Measurements from ENCODE around the gene ESF1. TPM values are rescaled to one million over a fixed set of nuclear protein-coding genes. Genes with fewer than 3 reads are reported as not detected.
A peak's percentile ranks its signal among the peaks of the same experiment; 100 is the strongest.

Gene ESF1
- total and polyA plus RNA-seq, 4 donors: 3.5 to 7.3 (median 5.7) TPM

GRCh38 chr20:13681248-13682125 is 103.2 kb downstream of the ESF1 start:
- no peak overlapping the region for H3K27ac ChIP-seq (ENCODE audit: low read depth in 1 of 2, low read length in 2 of 2)
- no peaks in the 10 kb centered on the region for H3K36me3 ChIP-seq (ENCODE audit: control insufficient read depth in 4 of 4, insufficient read depth in 3 of 4, low read depth in 1 of 4, low read length in 3 of 4)
- H3K4me3 ChIP-seq (ENCODE audit: low read depth in 1 of 3, low read length in 3 of 3): no peak overlapping the region
- TF ChIP-seq FOXA1 (IDR thresholded peaks at IDR 0.05): no peak
- no peak for TF ChIP-seq TAF1 (conservative IDR thresholded peaks at IDR 0.05)
- TF ChIP-seq JUND (IDR thresholded peaks at IDR 0.05): peak; percentile 87 to 92
- TF ChIP-seq FOXA2 (IDR thresholded peaks at IDR 0.05): no peak
- no peak for TF ChIP-seq NR2F2 (IDR thresholded peaks at IDR 0.05)
- TF ChIP-seq MAX (IDR thresholded peaks at IDR 0.05): no peak
- peak; percentile 68 for TF ChIP-seq HNF4G (IDR thresholded peaks at IDR 0.05)
- TF ChIP-seq YY1 (IDR thresholded peaks at IDR 0.05): peak; percentile 25
- TF ChIP-seq SP1 (IDR thresholded peaks at IDR 0.05): peak; percentile 13
- TF ChIP-seq ZBTB33 (IDR thresholded peaks at IDR 0.05): no peak
- TF ChIP-seq RAD21 (IDR thresholded peaks at IDR 0.05): peak; percentile 4 to 29
- TF ChIP-seq REST (IDR thresholded peaks at IDR 0.05): peak; percentile 20
- peak; percentile 84 to 87 for TF ChIP-seq HNF4A (conservative IDR thresholded peaks at IDR 0.05)
- TF ChIP-seq GABPA (IDR thresholded peaks at IDR 0.05 in 1 of 2, conservative IDR thresholded peaks at IDR 0.05 in 1 of 2): no peak
- TF ChIP-seq RXRA (IDR thresholded peaks at IDR 0.05): peak; percentile 42 to 46
- TF ChIP-seq CTCF (IDR thresholded peaks at IDR 0.05; ENCODE audit: low read depth, low read length, missing input control): no peak
- no peak for TF ChIP-seq EGR1 (IDR thresholded peaks at IDR 0.05; ENCODE audit: low read depth in 2 of 2)
- peak; percentile 87 for TF ChIP-seq ATF3 (IDR thresholded peaks at IDR 0.05)
- peaks cover 0 to 4% (median 0%) of the 10 kb centered on the region in 4 donors for H3K4me1 ChIP-seq (ENCODE audit: control insufficient read depth in 4 of 4, insufficient read depth in 4 of 4, low read length in 3 of 4)
- no peaks in the 10 kb centered on the region for H3K27me3 ChIP-seq (ENCODE audit: control insufficient read depth in 4 of 4, insufficient read depth in 4 of 4, low read length in 3 of 4)
- no peak for DNase-seq (ENCODE audit: low spot score)
- H3K9me3 ChIP-seq (ENCODE audit: control insufficient read depth in 4 of 4, low read length in 3 of 4): no peaks in the 10 kb centered on the region
- WGBS: 73% methylated on average over 4 of the region's 4 CpGs
- no peak overlapping the region for H3K9ac ChIP-seq (ENCODE audit: low read depth in 1 of 2, low read length in 2 of 2)

All from liver (tissue), 9 donors.